ENCODE measurements around the gene EHMT1. TPM values are rescaled to one million over a fixed set of nuclear protein-coding genes. Genes with fewer than 3 reads are reported as not detected.

Gene EHMT1
- total and polyA plus RNA-seq, 2 donors from 2014 or later = 15.8 to 92.9 TPM

GRCh38 chr9:137798901-137799629, 180.3 kb downstream of the EHMT1 start:
- Histone ChIP-seq H3K36me3 (ENCODE audit: control insufficient read depth in 2 of 3, insufficient read depth in 3 of 3, low read length in 3 of 3) (peaks cover 2 to 21% (median 17%) of the 10 kb centered on the region in 3 donors), H3K9ac (ENCODE audit: low read length in 3 of 3) (no peak overlapping the region), H3K4me3 (ENCODE audit: low read length in 3 of 3) (no peak overlapping the region), H3K9me3 (ENCODE audit: control insufficient read depth in 2 of 3, insufficient read depth in 1 of 3, low read length in 3 of 3) (no peaks in the 10 kb centered on the region), H3K4me1 (ENCODE audit: control insufficient read depth in 2 of 3, insufficient read depth in 2 of 3, low read depth in 1 of 3, low read length in 3 of 3) (no peaks in the 10 kb centered on the region), H3K27ac (ENCODE audit: low read depth in 2 of 2, low read length in 2 of 2) (no peak overlapping the region), H3K27me3 (ENCODE audit: control insufficient read depth, insufficient read depth, low read length) (no peaks in the 10 kb centered on the region)
- FAIRE-seq = no peak
- DNase-seq = peak in 4 of 5 donors; percentile 34 to 42 (median 36)
- TF ChIP-seq CTCF (IDR thresholded peaks at IDR 0.05; ENCODE audit: borderline replicate concordance, extremely low read depth, insufficient read depth) = no peak
- intact Hi-C loops (cut with DNase I) = no loop called here

- Histone ChIP-seq H3K9me3 (ENCODE audit: control insufficient read depth in 2 of 3, insufficient read depth in 1 of 3, low read length in 3 of 3) (no peaks in the 10 kb centered on the region), H3K4me1 (ENCODE audit: control insufficient read depth in 2 of 3, insufficient read depth in 2 of 3, low read depth in 1 of 3, low read length in 3 of 3) (no peaks in the 10 kb centered on the region), H3K27me3 (ENCODE audit: control insufficient read depth, insufficient read depth, low read length) (no peaks in the 10 kb centered on the region), H3K4me3 (ENCODE audit: low read length in 3 of 3) (no peak overlapping the region), H3K9ac (ENCODE audit: low read length in 3 of 3) (no peak overlapping the region), H3K27ac (ENCODE audit: low read depth in 2 of 2, low read length in 2 of 2) (no peak overlapping the region), H3K36me3 (ENCODE audit: control insufficient read depth in 2 of 3, insufficient read depth in 3 of 3, low read length in 3 of 3) (peaks cover 2 to 20% (median 18%) of the 10 kb centered on the region in 3 donors)
- FAIRE-seq (no peak), DNase-seq (peak in 1 of 5 donors; percentile 59)
- intact Hi-C loops (cut with DNase I) = no loop called here
- TF ChIP-seq CTCF (IDR thresholded peaks at IDR 0.05; ENCODE audit: borderline replicate concordance, extremely low read depth, insufficient read depth) = no peak
These were observed 180.8 kb downstream of the EHMT1 start for GRCh38 chr9:137799630-137799983.

- Histone ChIP-seq H3K27me3 (ENCODE audit: control insufficient read depth, insufficient read depth, low read length) (no peaks in the 10 kb centered on the region), H3K36me3 (ENCODE audit: control insufficient read depth in 2 of 3, insufficient read depth in 3 of 3, low read length in 3 of 3) (peaks cover 4 to 20% (median 13%) of the 10 kb centered on the region in 3 donors), H3K4me1 (ENCODE audit: control insufficient read depth in 2 of 3, insufficient read depth in 2 of 3, low read depth in 1 of 3, low read length in 3 of 3) (no peaks in the 10 kb centered on the region), H3K9ac (ENCODE audit: low read length in 3 of 3) (no peak overlapping the region), H3K9me3 (ENCODE audit: control insufficient read depth in 2 of 3, insufficient read depth in 1 of 3, low read length in 3 of 3) (no peaks in the 10 kb centered on the region), H3K27ac (ENCODE audit: low read depth in 2 of 2, low read length in 2 of 2) (no peak overlapping the region), H3K4me3 (ENCODE audit: low read length in 3 of 3) (no peak overlapping the region)
- DNase-seq (peak in 1 of 5 donors; percentile 51), FAIRE-seq (no peak)
- TF ChIP-seq CTCF (IDR thresholded peaks at IDR 0.05; ENCODE audit: borderline replicate concordance, extremely low read depth, insufficient read depth) = no peak
- intact Hi-C loops (cut with DNase I) = no loop called here
These were observed 181.6 kb downstream of the EHMT1 start for GRCh38 chr9:137800196-137801022.

Data from kidney (tissue), 14 donors.